WTC11 (cell line): ENCODE measurements around the gene ANKRD11. TPM values are rescaled to one million over a fixed set of nuclear protein-coding genes. Genes with fewer than 3 reads are reported as not detected.

Experiments
- ATAC-seq: fragments of 200-7000 bp; cut with Tn5 transposase; 2 replicates; pipeline ENCODE4 v1.10.0; 2021; ENCODE audit warnings: mild to moderate bottlenecking, moderate library complexity
- CTCF ChIA-PET: fragments of 300-600 bp; sonication (Branson Sonifier 250); formaldehyde crosslinking; loops from one replicate; lab custom pipeline; 2021; ENCODE audit warnings: antibody characterized with exemption; lab: Charles Lee
- POLR2A ChIA-PET: fragments of 350-600 bp; sonication (Branson Sonifier 250); formaldehyde crosslinking; loops from one replicate; lab custom pipeline; 2021; ENCODE audit warnings: antibody characterized with exemption; lab: Charles Lee
- DNase-seq: peaks from one replicate; pipeline ENCODE4 v3.0.0; 2021; ENCODE audit warnings: low spot score
- H3K27ac Mint-ChIP-seq: 2 replicates; pipeline ENCODE4 v1.8.0; 2021; ENCODE audit warnings: mixed read lengths
- H3K27me3 Mint-ChIP-seq: 2 replicates; pipeline ENCODE4 v1.8.0; 2021; ENCODE audit warnings: low read depth, mild to moderate bottlenecking, moderate library complexity, mixed read lengths
- H3K36me3 Mint-ChIP-seq: 2 replicates; pipeline ENCODE4 v1.8.0; 2021; ENCODE audit warnings: mixed read lengths
- H3K4me1 Mint-ChIP-seq: 2 replicates; pipeline ENCODE4 v1.8.0; 2022; ENCODE audit warnings: mixed read lengths
- H3K4me3 Mint-ChIP-seq: 2 replicates; pipeline ENCODE4 v1.8.0; 2021; ENCODE audit warnings: mild to moderate bottlenecking, moderate library complexity, mixed read lengths
- H3K9me3 Mint-ChIP-seq: 2 replicates; pipeline ENCODE4 v1.8.0; 2021; ENCODE audit warnings: mixed read lengths
- ATF2 ChIP-seq: sonication (generic); formaldehyde crosslinking; IDR thresholded peaks from 2 replicates; pipeline ENCODE4 v1.8.1; 2022; ENCODE audit warnings: low read depth, missing genetic modification reagents, borderline replicate concordance
- CREM ChIP-seq: sonication (generic); formaldehyde crosslinking; IDR thresholded peaks from 2 replicates; pipeline ENCODE4 v1.8.1; 2022; ENCODE audit warnings: mild to moderate bottlenecking, missing genetic modification reagents, moderate library complexity
- E2F1 ChIP-seq: sonication (generic); formaldehyde crosslinking; IDR thresholded peaks from 2 replicates; pipeline ENCODE4 v1.8.0; 2022; ENCODE audit warnings: mild to moderate bottlenecking, missing genetic modification reagents
- E2F5 ChIP-seq: sonication (generic); formaldehyde crosslinking; IDR thresholded peaks from 2 replicates; pipeline ENCODE4 v1.8.1; 2022; ENCODE audit warnings: mild to moderate bottlenecking, moderate library complexity, missing genetic modification reagents
- EMX1 ChIP-seq: fragments of 250-450 bp; sonication (Bioruptor Pico); IDR thresholded peaks from 2 replicates; pipeline ENCODE4 v1.8.0; 2021; ENCODE audit warnings: mild to moderate bottlenecking
- IRF2 ChIP-seq: sonication (generic); formaldehyde crosslinking; IDR thresholded peaks from 2 replicates; pipeline ENCODE4 v1.8.0; 2022; ENCODE audit warnings: low read depth, missing genetic modification reagents, borderline replicate concordance
- JUN ChIP-seq: sonication (generic); formaldehyde crosslinking; IDR thresholded peaks from 2 replicates; pipeline ENCODE4 v1.8.0; 2023; ENCODE audit warnings: mild to moderate bottlenecking, missing genetic modification reagents
- KAT7 ChIP-seq: sonication (generic); formaldehyde crosslinking; IDR thresholded peaks from 2 replicates; pipeline ENCODE4 v1.8.1; 2023; ENCODE audit warnings: missing genetic modification reagents, mild to moderate bottlenecking, borderline replicate concordance
- MLX ChIP-seq: sonication (generic); formaldehyde crosslinking; IDR thresholded peaks from 2 replicates; pipeline ENCODE4 v1.8.1; 2023; ENCODE audit warnings: mild to moderate bottlenecking, missing genetic modification reagents, moderate library complexity
- NFE2L1 ChIP-seq: sonication (generic); formaldehyde crosslinking; IDR thresholded peaks from 2 replicates; pipeline ENCODE4 v1.8.1; 2023; ENCODE audit warnings: missing genetic modification reagents
- PRDM15 ChIP-seq: sonication (generic); formaldehyde crosslinking; IDR thresholded peaks from 2 replicates; pipeline ENCODE4 v1.8.0; 2022; ENCODE audit warnings: missing genetic modification reagents
- PREB ChIP-seq: sonication (generic); formaldehyde crosslinking; IDR thresholded peaks from 2 replicates; pipeline ENCODE4 v1.8.1; 2022; ENCODE audit warnings: mild to moderate bottlenecking, missing genetic modification reagents, moderate library complexity, borderline replicate concordance
- SMAD4 ChIP-seq: sonication (generic); formaldehyde crosslinking; IDR thresholded peaks from 2 replicates; pipeline ENCODE4 v1.8.0; 2022; ENCODE audit warnings: mild to moderate bottlenecking, missing genetic modification reagents
- TEAD4 ChIP-seq: sonication (generic); formaldehyde crosslinking; IDR thresholded peaks from 2 replicates; pipeline ENCODE4 v1.8.0; 2022; ENCODE audit warnings: mild to moderate bottlenecking, missing genetic modification reagents
- USF2 ChIP-seq: sonication (generic); formaldehyde crosslinking; IDR thresholded peaks from 2 replicates; pipeline ENCODE4 v1.8.1; 2023; ENCODE audit warnings: mild to moderate bottlenecking, missing genetic modification reagents, moderate library complexity
- ZNF263 ChIP-seq: sonication (generic); formaldehyde crosslinking; IDR thresholded peaks from 2 replicates; pipeline ENCODE4 v1.8.1; 2022; ENCODE audit warnings: low read depth, mild to moderate bottlenecking, moderate library complexity, missing genetic modification reagents
- ZNF423 ChIP-seq: fragments of 250-450 bp; sonication (Bioruptor Pico); IDR thresholded peaks from 2 replicates; pipeline ENCODE4 v2.1.2; 2022; ENCODE audit warnings: mild to moderate bottlenecking, moderate library complexity
- ZNF512 ChIP-seq: sonication (generic); formaldehyde crosslinking; IDR thresholded peaks from 2 replicates; pipeline ENCODE4 v1.8.1; 2022; ENCODE audit warnings: missing genetic modification reagents, borderline replicate concordance
- ZSCAN18 ChIP-seq: fragments of 250-450 bp; sonication (Bioruptor Pico); IDR thresholded peaks from 2 replicates; pipeline ENCODE4 v2.1.2; 2022; ENCODE audit warnings: mild to moderate bottlenecking, moderate library complexity
- total RNA-seq: library from RNA; stranded (reverse); gene quantifications from 3 replicates; pipeline ENCODE4 v1.2.3, GENCODE V29; 2021

ANKRD11 gene
- total RNA-seq, 1 experiment from 2014 or later = 184 TPM

- ChIA-PET CTCF (no interaction called here), POLR2A (no interaction called here)
- TF ChIP-seq TEAD4 (CRISPR knock-in tag) = no peak
- no peak for TF ChIP-seq PREB
- no peak for TF ChIP-seq KAT7 (CRISPR knock-in tag)
- no peak for TF ChIP-seq E2F5 (CRISPR knock-in tag)
- TF ChIP-seq ATF2 (CRISPR knock-in tag) = no peak
- no peak for TF ChIP-seq ZNF263 (CRISPR knock-in tag)
- no peak for TF ChIP-seq MLX (CRISPR knock-in tag)
- TF ChIP-seq USF2 (CRISPR knock-in tag) = no peak
- TF ChIP-seq E2F1 (CRISPR knock-in tag) = no peak
- TF ChIP-seq EMX1 (CRISPR knock-in tag) = no peak
- TF ChIP-seq CREM (CRISPR knock-in tag) = no peak
- DNase-seq (no peak), ATAC-seq (no peak)
- Mint-ChIP-seq H3K9me3 (no peaks in the 10 kb centered on the region), H3K36me3 (no peaks in the 10 kb centered on the region), H3K4me3 (no peak overlapping the region), H3K27me3 (no peaks in the 10 kb centered on the region), H3K4me1 (peaks cover 72% of the 10 kb centered on the region), H3K27ac (peak overlapping the region; percentile 59; the same call in 1 of the 2 replicates)
Measured at GRCh38 chr16:89376812-89377452, 113.4 kb downstream of the ANKRD11 start.

- no peak for DNase-seq
- Mint-ChIP-seq H3K4me1 (peaks cover 75% of the 10 kb centered on the region), H3K36me3 (no peaks in the 10 kb centered on the region), H3K27ac (peak overlapping the region; percentile 87), H3K9me3 (no peaks in the 10 kb centered on the region), H3K4me3 (no peak overlapping the region), H3K27me3 (no peaks in the 10 kb centered on the region)
- ChIA-PET CTCF (interaction anchor here (0.6 to 1.7 kb wide), 5 partner anchors 8 to 83 kb away, joined by 3 to 12 read pairs (median 5); no protein-coding TSS in a partner anchor), POLR2A (interaction anchor here (0.7 kb wide), 1 partner anchor 79 kb away, joined by 4 read pairs; no protein-coding TSS in a partner anchor)
- ATAC-seq = no peak
- TF ChIP-seq ZNF423 (CRISPR knock-in tag) (no peak), NFE2L1 (CRISPR knock-in tag) (no peak), JUN (CRISPR knock-in tag) (no peak), SMAD4 (no peak), ZSCAN18 (CRISPR knock-in tag) (no peak), IRF2 (CRISPR knock-in tag) (no peak), PRDM15 (CRISPR knock-in tag) (no peak), MLX (CRISPR knock-in tag) (no peak), ZNF512 (CRISPR knock-in tag) (no peak)
Measured at GRCh38 chr16:89375686-89376085, 114.7 kb downstream of the ANKRD11 start.
